WTC11 (cell line): ENCODE measurements around the gene SLC22A9. TPM values are rescaled to one million over a fixed set of nuclear protein-coding genes. Genes with fewer than 3 reads are reported as not detected.
"Not testable (repeated sequence)": the region's sequence is repeated elsewhere in the genome, so short reads cannot be mapped to it uniquely, and the experiment has no call there.

Source experiments
- ATAC-seq: fragments of 200-7000 bp; cut with Tn5 transposase; 2 replicates; pipeline ENCODE4 v1.10.0; 2021; ENCODE audit warnings: mild to moderate bottlenecking, moderate library complexity
- Bru-seq: library from RNA; stranded (reverse); fragments of 400-500 nt; gene quantifications from one replicate; lab custom pipeline; 2021; lab: Mats Ljungman, UMichigan
- CTCF ChIA-PET: fragments of 300-600 bp; sonication (Branson Sonifier 250); formaldehyde crosslinking; loops from one replicate; lab custom pipeline; 2021; ENCODE audit warnings: antibody characterized with exemption; lab: Charles Lee
- POLR2A ChIA-PET: fragments of 350-600 bp; sonication (Branson Sonifier 250); formaldehyde crosslinking; loops from one replicate; lab custom pipeline; 2021; ENCODE audit warnings: antibody characterized with exemption; lab: Charles Lee
- DNase-seq: peaks from one replicate; pipeline ENCODE4 v3.0.0; 2021; ENCODE audit warnings: low spot score
- H3K27ac Mint-ChIP-seq: 2 replicates; pipeline ENCODE4 v1.8.0; 2021; ENCODE audit warnings: mixed read lengths
- H3K27me3 Mint-ChIP-seq: 2 replicates; pipeline ENCODE4 v1.8.0; 2021; ENCODE audit warnings: low read depth, mild to moderate bottlenecking, moderate library complexity, mixed read lengths
- H3K36me3 Mint-ChIP-seq: 2 replicates; pipeline ENCODE4 v1.8.0; 2021; ENCODE audit warnings: mixed read lengths
- H3K4me1 Mint-ChIP-seq: 2 replicates; pipeline ENCODE4 v1.8.0; 2022; ENCODE audit warnings: mixed read lengths
- H3K4me3 Mint-ChIP-seq: 2 replicates; pipeline ENCODE4 v1.8.0; 2021; ENCODE audit warnings: mild to moderate bottlenecking, moderate library complexity, mixed read lengths
- H3K9me3 Mint-ChIP-seq: 2 replicates; pipeline ENCODE4 v1.8.0; 2021; ENCODE audit warnings: mixed read lengths
- CREM ChIP-seq: sonication (generic); formaldehyde crosslinking; IDR thresholded peaks from 2 replicates; pipeline ENCODE4 v1.8.1; 2022; ENCODE audit warnings: mild to moderate bottlenecking, missing genetic modification reagents, moderate library complexity
- NR1H2 ChIP-seq: sonication (generic); formaldehyde crosslinking; IDR thresholded peaks from 2 replicates; pipeline ENCODE4 v1.9.0; 2021; ENCODE audit warnings: mild to moderate bottlenecking, moderate library complexity, missing genetic modification reagents
- NR2C2 ChIP-seq: sonication (generic); formaldehyde crosslinking; IDR thresholded peaks from 2 replicates; pipeline ENCODE4 v1.8.0; 2022; ENCODE audit warnings: mild to moderate bottlenecking, missing genetic modification reagents
- TCF7 ChIP-seq: sonication (generic); formaldehyde crosslinking; IDR thresholded peaks from 2 replicates; pipeline ENCODE4 v1.8.0; 2022; ENCODE audit warnings: mild to moderate bottlenecking, low read depth, missing genetic modification reagents, moderate library complexity
- ZNF232 ChIP-seq: sonication (generic); formaldehyde crosslinking; IDR thresholded peaks from 2 replicates; pipeline ENCODE4 v1.8.0; 2022; ENCODE audit warnings: mild to moderate bottlenecking, missing genetic modification reagents
- long read RNA-seq, 3 experiments: library from RNA in 1 of 3; library from capped mRNA in 1 of 3; library from polyadenylated mRNA in 1 of 3; unstranded in 2 of 3; stranded (forward) in 1 of 3; transcript quantifications; one replicate each; pipeline ENCODE4 v2.0.0, GENCODE V29; 2021
- total RNA-seq: library from RNA; stranded (reverse); gene quantifications from 3 replicates; pipeline ENCODE4 v1.2.3, GENCODE V29; 2021
- TF ChIP-seq, protein P1 (sequence below): sonication (generic); formaldehyde crosslinking; IDR thresholded peaks from 2 replicates; pipeline ENCODE4 v1.8.0; 2022; ENCODE audit warnings: mild to moderate bottlenecking, missing genetic modification reagents
- TF ChIP-seq, protein P2 (sequence below): fragments of 250-450 bp; sonication (Bioruptor Pico); IDR thresholded peaks from 2 replicates; pipeline ENCODE4 v1.9.0; 2021; ENCODE audit warnings: mild to moderate bottlenecking, borderline replicate concordance
- TF ChIP-seq, protein P3 (sequence below): sonication (generic); formaldehyde crosslinking; IDR thresholded peaks from 2 replicates; pipeline ENCODE4 v1.8.0; 2022; ENCODE audit warnings: mild to moderate bottlenecking, missing genetic modification reagents
- TF ChIP-seq, protein P4 (sequence below): sonication (generic); formaldehyde crosslinking; IDR thresholded peaks from 2 replicates; pipeline ENCODE4 v1.8.0; 2023; ENCODE audit warnings: mild to moderate bottlenecking, missing genetic modification reagents
- TF ChIP-seq, protein P5 (sequence below): fragments of 250-450 bp; sonication (Bioruptor Pico); conservative IDR thresholded peaks from 2 replicates; pipeline ENCODE4 v1.9.0; 2021; ENCODE audit warnings: mild to moderate bottlenecking
- TF ChIP-seq, protein P6 (sequence below): sonication (generic); formaldehyde crosslinking; IDR thresholded peaks from 2 replicates; pipeline ENCODE4 v1.8.1; 2023; ENCODE audit warnings: mild to moderate bottlenecking, missing genetic modification reagents, moderate library complexity

SLC22A9 gene
- total RNA-seq (not detected in 3 replicates), Bru-seq, nascent RNA (not detected)
- long read RNA-seq, experiment 1, result 0 reads
- long read RNA-seq, experiment 2, result 0 reads
- long read RNA-seq, experiment 3, result 0 reads

DNA sequence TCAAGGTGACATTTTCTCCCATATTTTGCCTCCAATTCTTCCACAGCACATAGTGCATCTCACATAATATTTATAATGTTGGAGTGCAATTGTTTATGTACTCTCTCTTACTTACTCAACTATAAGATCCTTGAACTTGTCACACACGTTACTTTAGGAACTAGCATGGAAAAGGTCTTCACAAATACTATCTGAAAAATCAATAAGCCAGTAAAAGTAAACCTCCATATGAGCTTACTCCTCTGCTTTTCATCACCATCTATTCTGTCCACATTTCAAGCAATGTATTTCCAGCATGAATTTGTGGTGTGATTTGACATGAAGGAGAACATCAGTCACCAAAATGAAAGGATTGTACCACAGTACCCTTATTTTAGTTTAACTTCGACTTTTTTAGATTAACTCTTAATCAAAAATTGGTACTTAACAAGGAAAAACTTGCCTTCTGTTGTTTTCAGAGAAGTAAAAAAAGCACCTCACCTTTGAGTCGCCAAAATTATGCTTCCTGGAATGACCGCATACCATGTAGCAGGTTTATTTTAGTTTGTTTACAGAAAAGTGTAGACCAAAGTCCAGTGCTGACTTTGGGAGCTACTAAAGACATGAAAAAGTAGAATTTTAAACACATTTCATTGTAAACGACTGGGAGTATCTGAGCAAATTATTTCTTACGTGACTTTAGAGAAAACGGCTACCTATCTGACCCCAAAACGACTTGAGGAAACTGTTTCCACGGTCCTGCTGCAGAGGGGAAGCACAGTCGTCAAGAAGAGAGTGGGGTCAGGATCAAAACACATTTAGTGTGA, at the start of gene SLC22A9:
Gene SLC22A9, plus strand, starts transcription at position 621 of the 806 bp plus-strand sequence. CDS start 272 bp downstream, outside the sequence.
- DNase-seq, result no peak
- ATAC-seq, result no peak
- H3K9me3 Mint-ChIP-seq, result peaks cover 10% of the 10 kb centered on the region
- no peak within 1 kb of the TSS for H3K4me3 Mint-ChIP-seq
- ChIA-PET POLR2A (no interaction called here), CTCF (no interaction called here)
- H3K4me1 Mint-ChIP-seq, result no peaks in the 10 kb centered on the region
- H3K27ac Mint-ChIP-seq, result no peak within 1 kb of the TSS
- H3K27me3 Mint-ChIP-seq, result peaks cover 23% of the 10 kb centered on the region
- H3K36me3 Mint-ChIP-seq, result peaks cover 3% of the 10 kb centered on the region; the same call in 1 of the 2 replicates
- TF ChIP-seq, protein P1, sequence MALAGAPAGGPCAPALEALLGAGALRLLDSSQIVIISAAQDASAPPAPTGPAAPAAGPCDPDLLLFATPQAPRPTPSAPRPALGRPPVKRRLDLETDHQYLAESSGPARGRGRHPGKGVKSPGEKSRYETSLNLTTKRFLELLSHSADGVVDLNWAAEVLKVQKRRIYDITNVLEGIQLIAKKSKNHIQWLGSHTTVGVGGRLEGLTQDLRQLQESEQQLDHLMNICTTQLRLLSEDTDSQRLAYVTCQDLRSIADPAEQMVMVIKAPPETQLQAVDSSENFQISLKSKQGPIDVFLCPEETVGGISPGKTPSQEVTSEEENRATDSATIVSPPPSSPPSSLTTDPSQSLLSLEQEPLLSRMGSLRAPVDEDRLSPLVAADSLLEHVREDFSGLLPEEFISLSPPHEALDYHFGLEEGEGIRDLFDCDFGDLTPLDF (CRISPR knock-in tag), result no peak

DNA sequence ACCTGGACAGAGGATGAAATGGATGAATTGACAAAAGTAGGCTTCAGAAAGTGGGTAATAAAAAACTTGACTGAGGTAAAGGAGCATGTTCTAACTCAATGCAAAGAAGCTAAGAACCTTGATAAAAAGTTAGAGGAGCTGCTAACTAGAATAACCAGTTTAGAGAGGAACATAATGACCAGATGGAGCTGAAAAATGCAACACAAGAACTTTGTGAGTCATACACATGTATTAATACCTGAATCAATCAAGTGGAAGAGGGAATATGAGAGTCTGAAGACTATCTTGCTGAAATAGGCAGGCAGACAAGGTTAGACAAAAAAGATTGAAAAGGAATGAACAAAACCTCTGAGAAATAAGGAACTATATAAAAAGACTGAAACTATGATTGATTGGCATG, 47.9 kb upstream of the SLC22A9 start:
- Mint-ChIP-seq H3K4me3 (no peak overlapping the region), H3K27me3 (peaks cover 49% of the 10 kb centered on the region), H3K4me1 (no peaks in the 10 kb centered on the region), H3K9me3 (peaks cover 63% of the 10 kb centered on the region), H3K36me3 (peaks cover 8% of the 10 kb centered on the region), H3K27ac (no peak overlapping the region)
- DNase-seq (no peak), ATAC-seq (no peak)
- TF ChIP-seq, protein P2, sequence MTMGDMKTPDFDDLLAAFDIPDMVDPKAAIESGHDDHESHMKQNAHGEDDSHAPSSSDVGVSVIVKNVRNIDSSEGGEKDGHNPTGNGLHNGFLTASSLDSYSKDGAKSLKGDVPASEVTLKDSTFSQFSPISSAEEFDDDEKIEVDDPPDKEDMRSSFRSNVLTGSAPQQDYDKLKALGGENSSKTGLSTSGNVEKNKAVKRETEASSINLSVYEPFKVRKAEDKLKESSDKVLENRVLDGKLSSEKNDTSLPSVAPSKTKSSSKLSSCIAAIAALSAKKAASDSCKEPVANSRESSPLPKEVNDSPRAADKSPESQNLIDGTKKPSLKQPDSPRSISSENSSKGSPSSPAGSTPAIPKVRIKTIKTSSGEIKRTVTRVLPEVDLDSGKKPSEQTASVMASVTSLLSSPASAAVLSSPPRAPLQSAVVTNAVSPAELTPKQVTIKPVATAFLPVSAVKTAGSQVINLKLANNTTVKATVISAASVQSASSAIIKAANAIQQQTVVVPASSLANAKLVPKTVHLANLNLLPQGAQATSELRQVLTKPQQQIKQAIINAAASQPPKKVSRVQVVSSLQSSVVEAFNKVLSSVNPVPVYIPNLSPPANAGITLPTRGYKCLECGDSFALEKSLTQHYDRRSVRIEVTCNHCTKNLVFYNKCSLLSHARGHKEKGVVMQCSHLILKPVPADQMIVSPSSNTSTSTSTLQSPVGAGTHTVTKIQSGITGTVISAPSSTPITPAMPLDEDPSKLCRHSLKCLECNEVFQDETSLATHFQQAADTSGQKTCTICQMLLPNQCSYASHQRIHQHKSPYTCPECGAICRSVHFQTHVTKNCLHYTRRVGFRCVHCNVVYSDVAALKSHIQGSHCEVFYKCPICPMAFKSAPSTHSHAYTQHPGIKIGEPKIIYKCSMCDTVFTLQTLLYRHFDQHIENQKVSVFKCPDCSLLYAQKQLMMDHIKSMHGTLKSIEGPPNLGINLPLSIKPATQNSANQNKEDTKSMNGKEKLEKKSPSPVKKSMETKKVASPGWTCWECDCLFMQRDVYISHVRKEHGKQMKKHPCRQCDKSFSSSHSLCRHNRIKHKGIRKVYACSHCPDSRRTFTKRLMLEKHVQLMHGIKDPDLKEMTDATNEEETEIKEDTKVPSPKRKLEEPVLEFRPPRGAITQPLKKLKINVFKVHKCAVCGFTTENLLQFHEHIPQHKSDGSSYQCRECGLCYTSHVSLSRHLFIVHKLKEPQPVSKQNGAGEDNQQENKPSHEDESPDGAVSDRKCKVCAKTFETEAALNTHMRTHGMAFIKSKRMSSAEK, result no peak
- CTCF ChIA-PET, result no interaction called here
- POLR2A ChIA-PET, result no interaction called here

DNA sequence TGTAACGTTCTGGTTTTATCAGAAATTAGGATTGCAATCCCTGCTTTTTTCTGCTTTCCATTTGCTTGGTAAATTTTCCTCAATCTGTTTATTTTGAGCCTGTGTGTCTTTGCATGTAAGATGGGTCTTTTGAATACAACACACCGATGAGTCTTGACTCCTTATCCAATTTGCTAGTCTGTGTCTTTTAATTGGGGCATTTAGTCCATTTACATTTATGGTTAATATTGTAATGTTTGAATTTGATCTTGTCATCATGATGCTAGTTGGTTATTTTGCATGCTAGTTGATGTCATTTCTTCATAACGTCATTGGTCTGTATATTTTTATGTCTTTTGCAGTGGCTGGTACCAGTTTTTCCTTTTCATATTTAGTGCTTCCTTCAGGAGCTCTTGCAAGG, 34.5 kb upstream of the SLC22A9 start:
- CTCF ChIA-PET, result not testable (repeated sequence)

DNA sequence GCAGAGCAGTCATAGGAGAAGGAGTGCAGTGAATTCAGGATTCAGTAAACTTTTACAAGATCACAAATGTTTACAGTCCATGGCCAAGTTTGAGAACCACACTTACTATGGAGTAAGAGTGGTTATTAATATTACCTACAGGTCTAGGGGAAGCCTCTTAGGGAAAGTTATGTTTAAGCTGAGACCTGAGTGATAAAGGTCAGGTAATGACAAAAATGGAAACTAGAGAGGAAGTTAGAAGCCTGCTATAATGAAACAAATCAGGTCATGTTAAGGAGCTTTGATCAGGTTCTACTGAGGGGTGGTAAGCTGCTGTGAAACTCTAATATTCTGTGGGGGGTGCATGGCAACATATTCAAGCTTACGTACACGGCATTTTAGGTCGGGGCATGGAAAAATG, 32.5 kb upstream of the SLC22A9 start:
- no peak overlapping the region for H3K4me3 Mint-ChIP-seq
- peaks cover 41% of the 10 kb centered on the region for H3K9me3 Mint-ChIP-seq
- H3K4me1 Mint-ChIP-seq, result no peaks in the 10 kb centered on the region
- POLR2A ChIA-PET, result no interaction called here
- peaks cover 36% of the 10 kb centered on the region for H3K27me3 Mint-ChIP-seq
- ATAC-seq, result no peak
- peaks cover 10% of the 10 kb centered on the region for H3K36me3 Mint-ChIP-seq
- CTCF ChIA-PET, result no interaction called here
- no peak overlapping the region for H3K27ac Mint-ChIP-seq
- no peak for DNase-seq
- TF ChIP-seq CREM (CRISPR knock-in tag) (no peak), NR1H2 (CRISPR knock-in tag) (no peak), ZNF232 (no peak), NR2C2 (CRISPR knock-in tag) (no peak), TCF7 (CRISPR knock-in tag) (no peak)
- TF ChIP-seq, protein P3, sequence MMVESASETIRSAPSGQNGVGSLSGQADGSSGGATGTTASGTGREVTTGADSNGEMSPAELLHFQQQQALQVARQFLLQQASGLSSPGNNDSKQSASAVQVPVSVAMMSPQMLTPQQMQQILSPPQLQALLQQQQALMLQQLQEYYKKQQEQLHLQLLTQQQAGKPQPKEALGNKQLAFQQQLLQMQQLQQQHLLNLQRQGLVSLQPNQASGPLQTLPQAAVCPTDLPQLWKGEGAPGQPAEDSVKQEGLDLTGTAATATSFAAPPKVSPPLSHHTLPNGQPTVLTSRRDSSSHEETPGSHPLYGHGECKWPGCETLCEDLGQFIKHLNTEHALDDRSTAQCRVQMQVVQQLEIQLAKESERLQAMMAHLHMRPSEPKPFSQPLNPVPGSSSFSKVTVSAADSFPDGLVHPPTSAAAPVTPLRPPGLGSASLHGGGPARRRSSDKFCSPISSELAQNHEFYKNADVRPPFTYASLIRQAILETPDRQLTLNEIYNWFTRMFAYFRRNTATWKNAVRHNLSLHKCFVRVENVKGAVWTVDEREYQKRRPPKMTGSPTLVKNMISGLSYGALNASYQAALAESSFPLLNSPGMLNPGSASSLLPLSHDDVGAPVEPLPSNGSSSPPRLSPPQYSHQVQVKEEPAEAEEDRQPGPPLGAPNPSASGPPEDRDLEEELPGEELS (CRISPR knock-in tag), result no peak
- TF ChIP-seq, protein P1 (CRISPR knock-in tag), result no peak
- TF ChIP-seq, protein P4, sequence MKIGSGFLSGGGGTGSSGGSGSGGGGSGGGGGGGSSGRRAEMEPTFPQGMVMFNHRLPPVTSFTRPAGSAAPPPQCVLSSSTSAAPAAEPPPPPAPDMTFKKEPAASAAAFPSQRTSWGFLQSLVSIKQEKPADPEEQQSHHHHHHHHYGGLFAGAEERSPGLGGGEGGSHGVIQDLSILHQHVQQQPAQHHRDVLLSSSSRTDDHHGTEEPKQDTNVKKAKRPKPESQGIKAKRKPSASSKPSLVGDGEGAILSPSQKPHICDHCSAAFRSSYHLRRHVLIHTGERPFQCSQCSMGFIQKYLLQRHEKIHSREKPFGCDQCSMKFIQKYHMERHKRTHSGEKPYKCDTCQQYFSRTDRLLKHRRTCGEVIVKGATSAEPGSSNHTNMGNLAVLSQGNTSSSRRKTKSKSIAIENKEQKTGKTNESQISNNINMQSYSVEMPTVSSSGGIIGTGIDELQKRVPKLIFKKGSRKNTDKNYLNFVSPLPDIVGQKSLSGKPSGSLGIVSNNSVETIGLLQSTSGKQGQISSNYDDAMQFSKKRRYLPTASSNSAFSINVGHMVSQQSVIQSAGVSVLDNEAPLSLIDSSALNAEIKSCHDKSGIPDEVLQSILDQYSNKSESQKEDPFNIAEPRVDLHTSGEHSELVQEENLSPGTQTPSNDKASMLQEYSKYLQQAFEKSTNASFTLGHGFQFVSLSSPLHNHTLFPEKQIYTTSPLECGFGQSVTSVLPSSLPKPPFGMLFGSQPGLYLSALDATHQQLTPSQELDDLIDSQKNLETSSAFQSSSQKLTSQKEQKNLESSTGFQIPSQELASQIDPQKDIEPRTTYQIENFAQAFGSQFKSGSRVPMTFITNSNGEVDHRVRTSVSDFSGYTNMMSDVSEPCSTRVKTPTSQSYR, result no peak
- TF ChIP-seq, protein P5, sequence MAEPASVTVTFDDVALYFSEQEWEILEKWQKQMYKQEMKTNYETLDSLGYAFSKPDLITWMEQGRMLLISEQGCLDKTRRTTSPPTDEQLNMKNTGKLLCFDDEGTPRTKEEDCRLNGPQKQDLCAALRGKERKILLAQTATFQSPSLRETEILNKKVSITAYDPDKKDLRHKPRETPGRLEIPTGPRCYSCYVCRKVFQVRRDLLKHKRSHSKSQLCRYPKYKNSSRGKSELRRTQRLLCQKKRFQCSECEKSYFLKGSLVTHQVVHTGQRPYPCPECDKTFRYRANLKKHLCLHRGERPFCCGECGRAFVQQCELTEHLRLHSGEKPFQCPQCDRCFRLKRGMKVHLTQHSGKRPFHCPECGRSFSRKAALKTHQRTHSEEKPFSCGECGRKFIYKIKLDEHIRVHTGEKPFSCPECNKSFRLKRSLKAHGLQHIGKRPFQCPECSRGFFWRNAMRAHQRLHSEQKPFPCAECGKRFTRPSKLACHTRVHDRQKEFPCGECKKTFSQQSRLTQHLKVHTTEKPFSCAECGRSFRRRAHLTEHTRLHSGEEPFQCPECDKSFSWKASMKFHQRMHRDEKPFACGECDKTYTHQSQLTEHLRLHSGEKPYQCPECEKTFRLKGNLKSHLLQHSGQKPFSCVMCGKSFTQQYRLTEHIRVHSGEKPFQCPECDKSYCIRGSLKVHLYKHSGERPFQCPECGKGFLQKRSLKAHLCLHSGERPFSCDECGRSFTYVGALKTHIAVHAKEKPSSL (CRISPR knock-in tag), result no peak
- TF ChIP-seq, protein P6, sequence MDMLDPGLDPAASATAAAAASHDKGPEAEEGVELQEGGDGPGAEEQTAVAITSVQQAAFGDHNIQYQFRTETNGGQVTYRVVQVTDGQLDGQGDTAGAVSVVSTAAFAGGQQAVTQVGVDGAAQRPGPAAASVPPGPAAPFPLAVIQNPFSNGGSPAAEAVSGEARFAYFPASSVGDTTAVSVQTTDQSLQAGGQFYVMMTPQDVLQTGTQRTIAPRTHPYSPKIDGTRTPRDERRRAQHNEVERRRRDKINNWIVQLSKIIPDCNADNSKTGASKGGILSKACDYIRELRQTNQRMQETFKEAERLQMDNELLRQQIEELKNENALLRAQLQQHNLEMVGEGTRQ, result no peak

More for the DNA sequence above, 34.5 kb upstream of the SLC22A9 start:
- Mint-ChIP-seq H3K36me3 (peaks cover 10% of the 10 kb centered on the region), H3K27me3 (peaks cover 47% of the 10 kb centered on the region), H3K9me3 (peaks cover 35% of the 10 kb centered on the region)
- ATAC-seq, H3K4me3 Mint-ChIP-seq, H3K4me1 Mint-ChIP-seq, POLR2A ChIA-PET, H3K27ac Mint-ChIP-seq, DNase-seq: not testable (repeated sequence)
